ENCODE data around the gene PPID. TPM values are rescaled to one million over a fixed set of nuclear protein-coding genes. Genes with fewer than 3 reads are reported as not detected.

Gene PPID
- total and polyA plus RNA-seq, 2 donors (not counting 1 experiment from before 2014, with no cell fraction given), result 9.4 to 23.7 TPM

- peak overlapping the region; percentile 80 for H3K4me2 ChIP-seq (replicated peaks; ENCODE audit: low read depth, low read length, poor library complexity, severe bottlenecking)
- H3K27me3 ChIP-seq (replicated peaks in 1 of 4; ENCODE audit: control extremely low read depth in 1 of 4, control insufficient read depth in 3 of 4, insufficient read depth in 4 of 4, low read length in 3 of 4), result peaks cover 0 to 6% (median 1%) of the 10 kb centered on the region in 4 experiments
- TF ChIP-seq EZH2 (IDR thresholded peaks at IDR 0.05; ENCODE audit: borderline replicate concordance, insufficient read depth, low read depth, low read length, poor library complexity, severe bottlenecking), result no peak
- no peak for TF ChIP-seq CTCF (IDR thresholded peaks at IDR 0.05)
- H3K9me3 Mint-ChIP-seq (ENCODE audit: insufficient read depth), result no peaks in the 10 kb centered on the region
- ChIA-PET POLR2A (no interaction called here), CTCF (no interaction called here)
- no peak for ATAC-seq (ENCODE audit: low read depth)
- intact Hi-C loops (cut with micrococcal nuclease), result loop anchor here (2.0 to 5.0 kb wide), 2 partner anchors 46 to 381 kb away; partner anchors contain the start of genes FNIP2 and RAPGEF2
- H3K4me3 Mint-ChIP-seq, result no peak overlapping the region
- 100% methylated on average over 1 of the region's 1 CpG for WGBS (ENCODE audit: insufficient coverage)
- no peak overlapping the region for H3K9ac ChIP-seq (ENCODE audit: low read length)
- H3K27ac ChIP-seq (ENCODE audit: low read length in 2 of 2), result no peak overlapping the region
- no peak overlapping the region for H2AFZ ChIP-seq (ENCODE audit: insufficient read depth, low read depth, low read length, poor library complexity, severe bottlenecking)
- H3K79me2 ChIP-seq (ENCODE audit: control insufficient read depth, insufficient read depth, low read length), result peaks cover 14% of the 10 kb centered on the region
- DNase-seq, result no peak
- H3K4me3 ChIP-seq (ENCODE audit: control extremely low read depth in 1 of 5, extremely low read depth in 1 of 5, insufficient read depth in 1 of 5, low read depth in 2 of 5, low read length in 4 of 5), result no peak overlapping the region
- peaks cover 8% of the 10 kb centered on the region for H4K20me1 ChIP-seq (ENCODE audit: control insufficient read depth, insufficient read depth, low read length, poor library complexity, severe bottlenecking)
- H3K27me3 Mint-ChIP-seq, result peaks cover 9% of the 10 kb centered on the region
- peaks cover 18 to 35% of the 10 kb centered on the region in 2 experiments for H3K36me3 ChIP-seq (replicated peaks in 1 of 2; ENCODE audit: control extremely low read depth in 1 of 2, control insufficient read depth in 1 of 2, extremely low read depth in 1 of 2, insufficient read depth in 2 of 2, low read length in 1 of 2)
- H3K4me1 ChIP-seq (ENCODE audit: control insufficient read depth in 2 of 2, insufficient read depth in 2 of 2, low read length in 2 of 2), result peaks cover 7 to 12% of the 10 kb centered on the region in 2 donors
- H3K27ac Mint-ChIP-seq, result no peak overlapping the region
- no peaks in the 10 kb centered on the region for H3K9me3 ChIP-seq (ENCODE audit: control extremely low read depth in 1 of 3, control insufficient read depth in 2 of 3, insufficient read depth in 1 of 3, low read length in 2 of 3)
- peaks cover 20% of the 10 kb centered on the region for H3K4me1 Mint-ChIP-seq
These were observed 1.5 kb downstream of the PPID start for GRCh38 chr4:158721680-158722079.

- no peak overlapping the region for H3K4me3 Mint-ChIP-seq
- Histone ChIP-seq H2AFZ (ENCODE audit: insufficient read depth, low read depth, low read length, poor library complexity, severe bottlenecking) (no peak overlapping the region), H3K79me2 (ENCODE audit: control insufficient read depth, insufficient read depth, low read length) (no peaks in the 10 kb centered on the region), H4K20me1 (ENCODE audit: control insufficient read depth, insufficient read depth, low read length, poor library complexity, severe bottlenecking) (peaks cover 8% of the 10 kb centered on the region), H3K27ac (ENCODE audit: low read length in 2 of 2) (no peak overlapping the region), H3K9me3 (ENCODE audit: control extremely low read depth in 1 of 3, control insufficient read depth in 2 of 3, insufficient read depth in 1 of 3, low read length in 2 of 3) (no peaks in the 10 kb centered on the region), H3K4me2 (replicated peaks; ENCODE audit: low read depth, low read length, poor library complexity, severe bottlenecking) (no peak overlapping the region), H3K4me1 (ENCODE audit: control insufficient read depth in 2 of 2, insufficient read depth in 2 of 2, low read length in 2 of 2) (no peaks in the 10 kb centered on the region), H3K36me3 (replicated peaks in 1 of 2; ENCODE audit: control extremely low read depth in 1 of 2, control insufficient read depth in 1 of 2, extremely low read depth in 1 of 2, insufficient read depth in 2 of 2, low read length in 1 of 2) (peaks cover 27 to 77% of the 10 kb centered on the region in 2 experiments), H3K9ac (ENCODE audit: low read length) (no peak overlapping the region), H3K4me3 (ENCODE audit: control extremely low read depth in 1 of 5, extremely low read depth in 1 of 5, insufficient read depth in 1 of 5, low read depth in 2 of 5, low read length in 4 of 5) (no peak overlapping the region), H3K27me3 (replicated peaks in 1 of 4; ENCODE audit: control extremely low read depth in 1 of 4, control insufficient read depth in 3 of 4, insufficient read depth in 4 of 4, low read length in 3 of 4) (no peaks in the 10 kb centered on the region)
- ATAC-seq (ENCODE audit: low read depth) (no peak), DNase-seq (no peak)
- CTCF ChIA-PET, result interaction anchor here (1.2 kb wide), 1 partner anchor 136 kb away, joined by 3 read pairs; no protein-coding TSS in a partner anchor
- no CpG with 5 or more reads among the region's 3 CpGs for WGBS (ENCODE audit: insufficient coverage)
- intact Hi-C loops (cut with micrococcal nuclease), result no loop called here
- H3K4me1 Mint-ChIP-seq, result no peaks in the 10 kb centered on the region
- no peaks in the 10 kb centered on the region for H3K27me3 Mint-ChIP-seq
- POLR2A ChIA-PET, result no interaction called here
- no peaks in the 10 kb centered on the region for H3K9me3 Mint-ChIP-seq (ENCODE audit: insufficient read depth)
- TF ChIP-seq EZH2 (IDR thresholded peaks at IDR 0.05; ENCODE audit: borderline replicate concordance, insufficient read depth, low read depth, low read length, poor library complexity, severe bottlenecking) (no peak), CTCF (IDR thresholded peaks at IDR 0.05) (no peak)
- no peak overlapping the region for H3K27ac Mint-ChIP-seq
These were observed 7.4 kb downstream of the PPID start for GRCh38 chr4:158715802-158716201.

All from B cell (primary cell).